HAP-1 (cell line): ENCODE data around the gene BPNT1.
"Not testable (repeated sequence)": the region's sequence is repeated elsewhere in the genome, so short reads cannot be mapped to it uniquely, and the experiment has no call there.

Experiments used
- DNase-seq, 2 experiments: peaks; one replicate each; pipeline ENCODE4 v3.0.0-alpha.2; 2016 to 2020; ENCODE audit warnings: low spot score in 2 of 2
- H3K27me3 ChIP-seq: fragments of 250-450 bp; sonication (Bioruptor Pico); 2 replicates; pipeline ENCODE4 v1.5.1; 2020; ENCODE audit warnings: low read depth, mild to moderate bottlenecking, moderate library complexity
- H3K36me3 ChIP-seq: fragments of 250-450 bp; sonication (Bioruptor Pico); replicated peaks from 2 replicates; pipeline ENCODE4 v1.5.1; 2020; ENCODE audit warnings: mild to moderate bottlenecking
- H3K4me1 ChIP-seq: fragments of 250-450 bp; sonication (Bioruptor Pico); 2 replicates; pipeline ENCODE4 v1.5.1; 2020; ENCODE audit warnings: mild to moderate bottlenecking
- H3K4me3 ChIP-seq: fragments of 250-450 bp; sonication (Bioruptor Pico); 2 replicates; pipeline ENCODE4 v1.5.1; 2020; ENCODE audit warnings: mild to moderate bottlenecking, moderate library complexity
- H3K9me3 ChIP-seq: fragments of 250-450 bp; sonication (Bioruptor Pico); 2 replicates; pipeline ENCODE4 v1.5.1; 2020; ENCODE audit warnings: mild to moderate bottlenecking, moderate library complexity
- in situ Hi-C: fragments of 300-500 bp; cut with MboI; formaldehyde crosslinking; loops from 3 replicates; pipeline ENCODE4 v1.14.3; 2020; ENCODE audit warnings: low sequenced_read_pairs, inconsistent platforms, mixed read lengths

Gene BPNT1

GRCh38 chr1:220089650-220090556 is at the start of gene BPNT1:
BPNT1 (minus strand) TSS chr1:220089788; CDS start chr1:220079846, 9,942 bp downstream.
- Histone ChIP-seq H3K27me3 (no peaks in the 10 kb centered on the region), H3K9me3 (no peaks in the 10 kb centered on the region), H3K4me3 (peak within 1 kb of the TSS; percentile 39), H3K4me1 (peaks cover 5% of the 10 kb centered on the region), H3K36me3 (peaks cover 2% of the 10 kb centered on the region; the same call in 1 of the 2 replicates)
- in situ Hi-C loops: no loop called here
- peak; percentile 95 to 97 for DNase-seq

- H3K9me3 ChIP-seq: no peaks in the 10 kb centered on the region
- peak; percentile 47 to 68 for DNase-seq
- peaks cover 16% of the 10 kb centered on the region for H3K4me1 ChIP-seq
- no peaks in the 10 kb centered on the region for H3K27me3 ChIP-seq
- peaks cover 27% of the 10 kb centered on the region for H3K36me3 ChIP-seq
- no peak overlapping the region for H3K4me3 ChIP-seq
- in situ Hi-C loops: no loop called here
Measured at GRCh38 chr1:220137019-220137786, 47.6 kb upstream of the BPNT1 start.

GRCh38 chr1:220135755-220136154 is 46.2 kb upstream of the BPNT1 start:
- no peak for DNase-seq
- Histone ChIP-seq H3K9me3 (no peaks in the 10 kb centered on the region), H3K4me1 (peaks cover 16% of the 10 kb centered on the region), H3K27me3 (no peaks in the 10 kb centered on the region), H3K36me3 (peaks cover 22% of the 10 kb centered on the region), H3K4me3 (no peak overlapping the region)
- in situ Hi-C loops: no loop called here

- Histone ChIP-seq H3K36me3 (peaks cover 25% of the 10 kb centered on the region), H3K4me1 (no peaks in the 10 kb centered on the region), H3K27me3 (no peaks in the 10 kb centered on the region), H3K9me3 (no peaks in the 10 kb centered on the region), H3K4me3 (no peak overlapping the region)
- in situ Hi-C loops: no loop called here
- no peak for DNase-seq
Measured at GRCh38 chr1:220129479-220130210, 40.1 kb upstream of the BPNT1 start.

- Histone ChIP-seq H3K36me3 (peaks cover 22% of the 10 kb centered on the region), H3K9me3 (no peaks in the 10 kb centered on the region), H3K27me3 (no peaks in the 10 kb centered on the region), H3K4me3 (no peak overlapping the region), H3K4me1 (no peaks in the 10 kb centered on the region)
- no peak for DNase-seq
- in situ Hi-C loops: no loop called here
Measured at GRCh38 chr1:220127076-220127475, 37.5 kb upstream of the BPNT1 start.

GRCh38 chr1:220124542-220124941 is 35.0 kb upstream of the BPNT1 start:
- no peak for DNase-seq
- in situ Hi-C loops: no loop called here
- Histone ChIP-seq H3K4me3 (no peak overlapping the region), H3K9me3 (no peaks in the 10 kb centered on the region), H3K36me3 (peaks cover 19% of the 10 kb centered on the region), H3K27me3 (no peaks in the 10 kb centered on the region), H3K4me1 (no peaks in the 10 kb centered on the region)

GRCh38 chr1:220123889-220124288 is 34.3 kb upstream of the BPNT1 start:
- DNase-seq: peak in 1 of 2 experiments; percentile 41
- Histone ChIP-seq H3K9me3 (no peaks in the 10 kb centered on the region), H3K36me3 (peaks cover 16% of the 10 kb centered on the region), H3K27me3 (no peaks in the 10 kb centered on the region), H3K4me3 (no peak overlapping the region), H3K4me1 (no peaks in the 10 kb centered on the region)
- in situ Hi-C loops: no loop called here

- no peaks in the 10 kb centered on the region for H3K27me3 ChIP-seq
- no peaks in the 10 kb centered on the region for H3K4me1 ChIP-seq
- no peaks in the 10 kb centered on the region for H3K9me3 ChIP-seq
- DNase-seq: no peak
- H3K36me3 ChIP-seq: peaks cover 12% of the 10 kb centered on the region
- in situ Hi-C loops: no loop called here
- H3K4me3 ChIP-seq: no peak overlapping the region
Measured at GRCh38 chr1:220123066-220123465, 33.5 kb upstream of the BPNT1 start.

- in situ Hi-C loops: no loop called here
- DNase-seq: no peak
- H3K4me3 ChIP-seq: no peak overlapping the region
Measured at GRCh38 chr1:220121791-220122530, 32.4 kb upstream of the BPNT1 start.

GRCh38 chr1:220119043-220119512 is 29.5 kb upstream of the BPNT1 start:
- no peak for DNase-seq
- no peaks in the 10 kb centered on the region for H3K9me3 ChIP-seq
- no peaks in the 10 kb centered on the region for H3K27me3 ChIP-seq
- no peak overlapping the region for H3K4me3 ChIP-seq
- H3K36me3 ChIP-seq: peaks cover 29% of the 10 kb centered on the region
- no peaks in the 10 kb centered on the region for H3K4me1 ChIP-seq
- in situ Hi-C loops: no loop called here

More at GRCh38 chr1:220121791-220122530, 32.4 kb upstream of the BPNT1 start:
- Histone ChIP-seq H3K9me3 (no peaks in the 10 kb centered on the region), H3K36me3 (peaks cover 11% of the 10 kb centered on the region), H3K4me1 (no peaks in the 10 kb centered on the region), H3K27me3 (no peaks in the 10 kb centered on the region)

GRCh38 chr1:220113136-220113695 is 23.6 kb upstream of the BPNT1 start:
- DNase-seq: peak; percentile 38 to 43
- no peaks in the 10 kb centered on the region for H3K9me3 ChIP-seq
- H3K4me3 ChIP-seq: no peak overlapping the region
- in situ Hi-C loops: no loop called here
- H3K4me1 ChIP-seq: no peaks in the 10 kb centered on the region
- H3K36me3 ChIP-seq: peaks cover 61% of the 10 kb centered on the region
- H3K27me3 ChIP-seq: no peaks in the 10 kb centered on the region

- in situ Hi-C loops, H3K4me3 ChIP-seq: not testable (repeated sequence)
- peaks cover 58% of the 10 kb centered on the region for H3K36me3 ChIP-seq
Measured at GRCh38 chr1:220112600-220112999, 23.0 kb upstream of the BPNT1 start.

GRCh38 chr1:220110473-220110872 is 20.9 kb upstream of the BPNT1 start:
- DNase-seq, H3K9me3 ChIP-seq, in situ Hi-C loops, H3K27me3 ChIP-seq, H3K4me3 ChIP-seq, H3K4me1 ChIP-seq: not testable (repeated sequence)
- H3K36me3 ChIP-seq: peaks cover 59% of the 10 kb centered on the region

More at GRCh38 chr1:220112600-220112999, 23.0 kb upstream of the BPNT1 start:
- not testable (repeated sequence) for H3K27me3 ChIP-seq, H3K9me3 ChIP-seq, H3K4me1 ChIP-seq, DNase-seq
